Endothelial cell (in vitro differentiated cells): ENCODE measurements around the gene PTPRN2. TPM values are rescaled to one million over a fixed set of nuclear protein-coding genes. Genes with fewer than 3 reads are reported as not detected.

Source experiments
- DNase-seq: peaks from one replicate; pipeline ENCODE4 v3.0.0; 2021; ENCODE audit warnings: low spot score
- H3K27ac Mint-ChIP-seq: one replicate; pipeline ENCODE4 v1.8.0; 2021; ENCODE audit warnings: mixed read lengths, inconsistent platforms; ENCODE audit not compliant: unreplicated experiment
- H3K27me3 Mint-ChIP-seq: one replicate; pipeline ENCODE4 v1.8.0; 2021; ENCODE audit warnings: mild to moderate bottlenecking, moderate library complexity, mixed read lengths, inconsistent platforms; ENCODE audit not compliant: unreplicated experiment
- H3K36me3 Mint-ChIP-seq: one replicate; pipeline ENCODE4 v1.8.0; 2021; ENCODE audit warnings: mild to moderate bottlenecking, low read depth, mixed read lengths, inconsistent platforms; ENCODE audit not compliant: unreplicated experiment
- H3K4me1 Mint-ChIP-seq: one replicate; pipeline ENCODE4 v1.8.0; 2021; ENCODE audit warnings: mild to moderate bottlenecking, mixed read lengths, inconsistent platforms; ENCODE audit not compliant: unreplicated experiment
- H3K4me3 Mint-ChIP-seq: one replicate; pipeline ENCODE4 v1.8.0; 2021; ENCODE audit warnings: mild to moderate bottlenecking, mixed read lengths, inconsistent platforms; ENCODE audit not compliant: unreplicated experiment
- H3K9me3 Mint-ChIP-seq: one replicate; pipeline ENCODE4 v1.8.0; 2021; ENCODE audit warnings: mixed read lengths, inconsistent platforms; ENCODE audit not compliant: unreplicated experiment
- total RNA-seq: library from RNA; stranded (reverse); fragmentation: NEBNext Ultra II Directional; extraction: Animal tissue kit (Norgen Biotek cat#: 25700); gene quantifications from one replicate; pipeline ENCODE4 v1.2.1, GENCODE V29; 2021; ENCODE audit not compliant: unreplicated experiment
- TF ChIP-seq, protein P1 (sequence below): fragments of 200-600 bp; sonication (generic); IDR thresholded peaks from one replicate; pipeline ENCODE4 v1.5.0; 2021; ENCODE audit warnings: antibody characterized with exemption; ENCODE audit not compliant: unreplicated experiment

PTPRN2 gene
- total RNA-seq, 1 donor from 2014 or later, result 0.18 TPM

DNA sequence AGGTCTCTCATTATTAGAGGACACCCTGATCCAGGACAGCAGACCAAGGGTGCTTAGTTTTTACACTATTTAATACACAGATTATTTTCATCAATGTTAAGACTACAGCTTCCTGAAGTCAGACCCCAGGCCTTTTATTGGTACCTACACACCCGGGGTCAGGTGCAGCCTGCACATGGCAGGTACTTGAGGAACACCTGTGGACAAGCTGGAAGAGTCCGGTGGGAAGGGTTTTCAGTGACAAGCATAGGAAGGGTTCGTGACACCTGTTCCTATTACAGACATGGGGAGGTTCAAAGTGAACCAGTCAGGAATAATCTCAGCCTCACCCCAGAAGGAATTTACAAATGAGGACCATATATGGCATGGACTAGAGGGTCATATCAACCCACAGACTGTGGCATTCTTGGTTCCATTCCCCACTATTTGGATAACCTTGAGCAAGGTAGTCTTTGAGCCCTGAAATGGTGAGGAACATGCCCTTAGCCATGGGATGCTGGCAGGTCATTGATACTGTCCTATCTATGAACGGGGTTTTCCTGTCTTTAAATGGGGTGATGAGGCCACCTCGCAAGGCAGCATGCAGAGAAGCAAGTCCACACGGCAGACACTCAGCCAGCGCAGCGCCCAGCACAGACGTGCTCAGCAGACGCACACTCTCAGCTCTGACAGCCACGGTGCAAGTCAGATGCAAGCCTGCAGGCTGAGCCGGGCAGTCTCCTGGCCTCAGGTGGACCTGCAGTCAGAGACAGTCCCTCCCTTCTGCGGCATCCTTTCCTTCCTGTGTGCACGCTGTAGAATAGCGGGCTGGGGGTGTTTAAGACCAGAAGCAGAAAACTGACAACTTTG is 624.9 kb downstream of the PTPRN2 start:
- H3K4me3 Mint-ChIP-seq, result no peak overlapping the region
- TF ChIP-seq, protein P1, sequence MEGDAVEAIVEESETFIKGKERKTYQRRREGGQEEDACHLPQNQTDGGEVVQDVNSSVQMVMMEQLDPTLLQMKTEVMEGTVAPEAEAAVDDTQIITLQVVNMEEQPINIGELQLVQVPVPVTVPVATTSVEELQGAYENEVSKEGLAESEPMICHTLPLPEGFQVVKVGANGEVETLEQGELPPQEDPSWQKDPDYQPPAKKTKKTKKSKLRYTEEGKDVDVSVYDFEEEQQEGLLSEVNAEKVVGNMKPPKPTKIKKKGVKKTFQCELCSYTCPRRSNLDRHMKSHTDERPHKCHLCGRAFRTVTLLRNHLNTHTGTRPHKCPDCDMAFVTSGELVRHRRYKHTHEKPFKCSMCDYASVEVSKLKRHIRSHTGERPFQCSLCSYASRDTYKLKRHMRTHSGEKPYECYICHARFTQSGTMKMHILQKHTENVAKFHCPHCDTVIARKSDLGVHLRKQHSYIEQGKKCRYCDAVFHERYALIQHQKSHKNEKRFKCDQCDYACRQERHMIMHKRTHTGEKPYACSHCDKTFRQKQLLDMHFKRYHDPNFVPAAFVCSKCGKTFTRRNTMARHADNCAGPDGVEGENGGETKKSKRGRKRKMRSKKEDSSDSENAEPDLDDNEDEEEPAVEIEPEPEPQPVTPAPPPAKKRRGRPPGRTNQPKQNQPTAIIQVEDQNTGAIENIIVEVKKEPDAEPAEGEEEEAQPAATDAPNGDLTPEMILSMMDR, result no peak
- no peak overlapping the region for H3K27ac Mint-ChIP-seq
- H3K27me3 Mint-ChIP-seq, result peaks cover 1% of the 10 kb centered on the region
- H3K9me3 Mint-ChIP-seq, result peaks cover 32% of the 10 kb centered on the region
- no peaks in the 10 kb centered on the region for H3K4me1 Mint-ChIP-seq
- peaks cover 8% of the 10 kb centered on the region for H3K36me3 Mint-ChIP-seq
- no peak for DNase-seq

DNA sequence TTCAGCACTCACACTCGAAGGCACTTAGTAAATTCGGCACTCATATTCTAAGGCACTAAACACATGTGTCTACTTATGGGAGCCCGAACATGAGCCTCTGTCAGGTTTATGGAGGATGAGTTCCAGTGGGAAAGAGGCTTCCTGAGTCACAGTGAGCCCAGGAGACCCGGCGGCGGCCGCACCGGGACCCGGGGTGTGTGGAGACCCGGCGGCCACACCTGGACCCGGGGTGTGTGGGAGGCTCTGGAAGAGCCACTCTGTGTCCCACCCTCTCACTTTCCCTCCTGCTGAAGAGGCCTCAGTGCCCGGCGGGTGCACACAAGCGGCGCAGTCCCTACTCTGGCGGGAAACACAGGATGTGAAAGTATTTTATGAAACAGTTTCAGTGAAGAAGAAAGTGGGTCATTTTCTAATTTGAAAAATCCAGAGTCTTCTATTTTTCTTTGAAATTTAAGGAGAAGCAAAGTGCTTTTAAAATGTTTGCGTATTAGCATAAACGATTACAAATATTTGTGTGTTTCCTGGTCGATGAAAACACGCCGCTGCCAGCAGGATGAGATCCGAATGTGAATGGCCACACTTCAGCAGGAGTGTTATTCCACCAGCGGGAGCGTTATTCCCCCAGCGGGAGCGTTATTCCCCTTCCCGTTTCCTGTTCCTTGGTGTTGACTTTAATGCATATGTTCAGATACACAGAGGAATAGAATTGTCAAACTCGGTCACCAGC is 625.7 kb downstream of the PTPRN2 start:
- H3K9me3 Mint-ChIP-seq, result peaks cover 35% of the 10 kb centered on the region
- H3K27me3 Mint-ChIP-seq, result peaks cover 1% of the 10 kb centered on the region
- H3K4me1 Mint-ChIP-seq, result no peaks in the 10 kb centered on the region
- TF ChIP-seq, protein P1, result no peak
- H3K36me3 Mint-ChIP-seq, result peaks cover 8% of the 10 kb centered on the region
- no peak overlapping the region for H3K4me3 Mint-ChIP-seq
- no peak for DNase-seq
- no peak overlapping the region for H3K27ac Mint-ChIP-seq

DNA sequence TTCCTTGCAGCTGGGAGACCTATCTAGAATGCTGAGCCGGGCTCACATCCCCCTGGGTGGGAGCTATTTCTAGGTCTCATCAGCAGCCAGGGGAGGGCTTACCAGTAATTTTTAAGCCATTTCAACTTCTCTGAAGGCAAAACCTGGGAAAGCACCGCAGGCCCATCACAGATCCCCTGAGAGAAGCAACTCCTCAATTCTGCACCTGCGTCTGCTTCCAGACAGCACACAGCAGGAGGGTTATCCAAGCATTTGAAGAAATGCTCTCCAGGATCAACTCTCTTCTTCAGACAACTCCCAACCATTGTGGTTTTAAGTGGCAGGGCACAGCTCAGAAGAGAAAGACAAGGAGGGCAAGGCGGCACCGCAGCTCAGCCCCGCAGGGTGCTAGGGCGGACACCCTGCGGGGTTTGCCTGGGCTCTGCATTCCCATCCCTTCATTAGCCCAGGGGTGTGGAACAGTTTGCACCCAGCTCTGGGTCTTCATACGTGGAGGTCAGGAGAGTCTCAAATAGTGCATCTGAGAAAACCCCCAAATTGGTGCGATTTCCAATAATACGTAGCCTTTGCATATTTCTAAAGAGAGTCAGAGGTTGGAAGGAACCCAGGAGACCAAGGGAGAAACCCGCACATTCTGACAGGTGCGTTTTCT is 632.1 kb downstream of the PTPRN2 start:
- TF ChIP-seq, protein P1, result no peak
- H3K4me3 Mint-ChIP-seq, result no peak overlapping the region
- no peak overlapping the region for H3K27ac Mint-ChIP-seq
- peaks cover 19% of the 10 kb centered on the region for H3K36me3 Mint-ChIP-seq
- no peaks in the 10 kb centered on the region for H3K4me1 Mint-ChIP-seq
- H3K9me3 Mint-ChIP-seq, result peaks cover 45% of the 10 kb centered on the region
- H3K27me3 Mint-ChIP-seq, result peaks cover 6% of the 10 kb centered on the region
- DNase-seq, result no peak

DNA sequence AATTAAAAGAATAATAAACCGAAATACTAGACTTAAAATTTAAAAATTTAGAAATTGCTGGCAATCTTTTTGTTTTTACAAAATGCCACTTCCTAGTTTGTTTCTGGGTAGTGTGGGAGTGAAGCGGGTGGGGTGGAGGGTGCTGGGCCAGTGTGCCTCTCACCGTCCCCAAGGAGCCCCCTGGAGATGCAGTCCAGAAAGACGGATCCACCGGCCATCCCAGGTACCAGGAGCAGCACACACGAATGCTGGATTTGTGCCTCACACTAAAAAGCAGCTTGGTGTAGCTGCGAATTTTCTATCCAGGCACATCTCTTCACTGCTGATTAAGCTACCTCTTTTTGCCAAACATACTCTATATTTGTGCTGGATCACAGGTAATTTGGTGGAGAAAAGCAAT is 632.7 kb downstream of the PTPRN2 start:
- TF ChIP-seq, protein P1, result no peak
- DNase-seq, result no peak
- H3K27me3 Mint-ChIP-seq, result peaks cover 6% of the 10 kb centered on the region
- peaks cover 25% of the 10 kb centered on the region for H3K36me3 Mint-ChIP-seq
- H3K27ac Mint-ChIP-seq, result no peak overlapping the region
- no peak overlapping the region for H3K4me3 Mint-ChIP-seq
- no peaks in the 10 kb centered on the region for H3K4me1 Mint-ChIP-seq
- peaks cover 51% of the 10 kb centered on the region for H3K9me3 Mint-ChIP-seq
